Activated T-cell treated with anti-CD3 and anti-CD28 coated beads, Interleukin-2, amount 50 U/mL, for 72 hours (primary cell): ENCODE results near the gene RAB36. TPM values are rescaled to one million over a fixed set of nuclear protein-coding genes. Genes with fewer than 3 reads are reported as not detected.

Source experiments
- ATAC-seq, 2 donors: fragments of 150-1000 bp; cut with Tn5 transposase; replicated peaks in 1 of 2; 2 replicates each; pipeline ENCODE4 v1.10.0; 2021; ENCODE audit warnings: moderate library complexity in 2 of 2, mild to moderate bottlenecking in 1 of 2
- DNase-seq, 2 donors: peaks; one replicate each; pipeline ENCODE4 v3.0.0; 2021 to 2022; ENCODE audit warnings: mixed read lengths in 1 of 2
- H3K27ac Mint-ChIP-seq: one replicate; pipeline ENCODE4 v1.8.0; 2022; ENCODE audit warnings: mild to moderate bottlenecking, moderate library complexity, mixed read lengths
- H3K27me3 Mint-ChIP-seq: one replicate; pipeline ENCODE4 v1.8.0; 2022; ENCODE audit warnings: low read depth, mixed read lengths
- H3K36me3 Mint-ChIP-seq, 2 donors: one replicate each; pipeline ENCODE4 v1.8.0; 2022; ENCODE audit warnings: mixed read lengths in 2 of 2, mild to moderate bottlenecking in 1 of 2; ENCODE audit not compliant: insufficient read depth in 2 of 2
- H3K4me1 Mint-ChIP-seq: one replicate; pipeline ENCODE4 v1.8.0; 2022; ENCODE audit warnings: low read depth, mixed read lengths
- H3K4me3 Mint-ChIP-seq, 2 donors: one replicate each; pipeline ENCODE4 v1.8.0; 2022; ENCODE audit warnings: mild to moderate bottlenecking in 2 of 2, mixed read lengths in 2 of 2, moderate library complexity in 2 of 2
- H3K9me3 Mint-ChIP-seq, 2 donors: one replicate each; pipeline ENCODE4 v1.8.0; 2022; ENCODE audit warnings: mixed read lengths in 2 of 2
- total RNA-seq, 2 donors: library from RNA; stranded (reverse); gene quantifications; one replicate each; pipeline ENCODE4 v1.2.3, GENCODE V29; 2022

Gene RAB36
- total RNA-seq, 2 donors from 2014 or later, result 0.14 to 0.19 TPM

DNA sequence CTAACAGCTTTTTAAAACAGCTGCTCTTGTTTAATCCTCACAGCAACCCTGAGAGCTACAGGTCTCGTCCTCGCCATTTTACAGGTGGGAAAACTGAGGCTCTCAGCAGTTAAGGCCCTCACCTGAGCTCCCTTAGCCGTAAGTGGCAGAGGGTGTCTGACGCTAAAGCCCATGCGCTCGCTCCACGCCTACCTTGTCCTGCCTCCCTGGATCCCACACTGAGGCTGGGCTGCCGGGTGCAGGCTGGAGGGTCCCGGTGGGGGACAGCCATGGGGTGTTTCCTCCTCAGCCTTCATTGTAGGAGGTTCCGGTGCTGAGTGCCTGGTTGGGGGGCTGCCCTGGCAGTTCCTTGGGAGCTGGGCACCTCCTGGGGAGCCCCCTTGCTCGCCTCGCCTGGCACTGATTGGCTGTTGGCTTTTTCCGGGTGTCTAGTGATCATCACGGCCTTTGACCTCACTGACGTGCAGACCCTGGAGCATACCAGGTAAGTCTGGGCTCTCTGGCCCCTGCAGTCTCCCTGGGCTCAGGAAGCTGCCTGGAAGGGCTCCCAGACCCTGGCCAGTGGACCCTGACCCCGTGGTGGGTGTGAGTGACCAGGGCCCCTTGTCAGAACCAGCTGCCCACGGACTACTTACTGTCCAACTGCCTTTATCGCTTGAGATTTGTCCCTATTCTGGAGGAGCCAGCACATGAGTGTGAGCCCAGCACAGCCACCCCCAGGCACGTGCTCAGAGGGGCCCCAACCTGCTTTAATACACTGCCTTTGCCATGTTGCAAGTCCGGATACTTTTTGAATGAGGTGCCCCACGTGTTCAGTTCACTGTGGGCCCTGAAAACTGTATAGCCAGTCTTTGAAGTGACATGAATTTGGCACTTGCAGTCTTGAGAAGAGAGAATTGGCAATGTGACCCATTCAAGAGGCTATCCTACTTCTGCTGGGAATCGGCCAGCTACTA lies 12.6 kb downstream of the RAB36 start:
- Mint-ChIP-seq H3K27ac (no peak overlapping the region), H3K27me3 (no peaks in the 10 kb centered on the region), H3K4me3 (no peak overlapping the region), H3K4me1 (peaks cover 9% of the 10 kb centered on the region), H3K9me3 (no peaks in the 10 kb centered on the region), H3K36me3 (no peaks in the 10 kb centered on the region)
- DNase-seq (no peak), ATAC-seq (no peak)

DNA sequence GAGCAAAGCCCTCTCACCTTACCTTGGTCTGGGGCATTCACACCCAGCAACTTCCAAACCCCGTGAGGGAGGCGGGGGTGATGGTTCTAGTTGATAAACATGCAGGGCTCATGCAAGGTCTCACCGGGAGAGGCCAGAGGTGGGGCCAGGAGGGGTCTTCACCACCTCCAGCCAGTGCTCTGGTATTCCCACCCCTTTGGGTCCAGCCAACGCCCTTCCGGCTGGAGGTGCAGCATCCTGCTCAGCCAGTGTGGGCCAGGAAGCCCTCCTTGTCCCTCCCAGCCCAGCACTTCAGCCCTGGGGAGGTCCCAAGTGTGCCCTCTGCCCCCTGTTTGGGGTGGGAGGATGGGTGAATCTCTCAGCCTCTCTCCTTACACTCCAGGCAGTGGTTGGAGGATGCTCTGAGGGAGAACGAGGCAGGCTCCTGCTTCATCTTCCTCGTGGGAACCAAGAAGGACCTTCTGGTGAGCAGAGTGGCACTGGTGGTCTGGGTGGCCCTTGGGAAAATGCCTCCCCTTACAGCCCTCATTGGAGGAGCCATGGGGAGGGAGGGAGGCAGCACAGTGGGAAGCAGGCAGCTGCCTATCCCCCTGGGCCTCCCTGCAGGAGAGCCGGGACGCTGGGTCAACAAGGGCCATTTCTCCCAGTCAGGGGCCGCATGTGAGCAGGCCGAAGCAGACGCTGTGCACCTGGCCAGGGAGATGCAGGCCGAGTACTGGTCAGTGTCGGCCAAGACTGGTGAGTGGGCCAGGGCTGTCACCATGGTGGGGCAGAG lies 13.4 kb downstream of the RAB36 start:
- Mint-ChIP-seq H3K4me1 (peaks cover under 1% of the 10 kb centered on the region), H3K36me3 (no peaks in the 10 kb centered on the region), H3K4me3 (no peak overlapping the region), H3K27ac (no peak overlapping the region), H3K27me3 (no peaks in the 10 kb centered on the region), H3K9me3 (no peaks in the 10 kb centered on the region)
- no peak for ATAC-seq
- DNase-seq, result no peak

DNA sequence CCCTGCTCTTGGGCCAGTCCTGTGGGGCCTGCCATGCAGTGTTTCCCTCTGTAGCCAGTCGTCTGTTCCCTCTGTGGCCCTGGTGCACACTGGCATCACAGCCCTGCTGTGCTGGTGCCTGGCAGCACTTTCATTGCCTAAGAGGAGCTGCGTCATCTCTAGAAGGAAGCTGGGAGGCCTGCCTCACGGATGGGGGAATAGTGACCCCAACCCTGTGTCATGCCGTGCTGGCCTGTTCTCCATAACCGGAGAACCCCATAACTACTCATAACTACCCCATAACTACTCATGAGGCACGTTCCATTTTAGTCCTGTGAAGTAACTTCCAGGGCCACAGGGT lies 14.0 kb downstream of the RAB36 start:
- no peaks in the 10 kb centered on the region for H3K4me1 Mint-ChIP-seq

DNA sequence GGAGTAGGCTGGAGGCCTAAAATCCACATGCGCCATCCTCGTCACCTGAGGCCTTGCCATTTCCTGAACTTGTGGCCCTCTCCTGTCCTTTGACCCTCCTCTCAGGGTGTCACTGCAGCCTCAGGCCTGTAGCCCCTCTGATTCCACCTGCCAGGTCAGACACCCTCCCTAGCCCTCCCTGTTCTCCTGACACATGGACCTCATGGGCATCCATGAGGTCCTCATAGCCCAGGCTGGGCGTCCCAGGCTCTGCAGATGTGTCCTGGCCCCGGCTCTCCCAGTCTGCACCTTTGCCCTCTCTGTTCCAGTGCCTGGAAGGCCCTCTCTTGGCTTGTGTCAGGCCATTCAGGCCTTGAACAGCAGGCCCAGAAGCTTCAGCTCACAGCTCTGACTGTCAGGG lies 15.8 kb downstream of the RAB36 start:
- H3K27me3 Mint-ChIP-seq, result no peaks in the 10 kb centered on the region
- no peaks in the 10 kb centered on the region for H3K4me1 Mint-ChIP-seq
- DNase-seq (no peak), ATAC-seq (no peak)
- no peak overlapping the region for H3K4me3 Mint-ChIP-seq
- H3K27ac Mint-ChIP-seq, result no peak overlapping the region
- no peaks in the 10 kb centered on the region for H3K9me3 Mint-ChIP-seq
- H3K36me3 Mint-ChIP-seq, result no peaks in the 10 kb centered on the region

More for the DNA sequence above, 14.0 kb downstream of the RAB36 start:
- Mint-ChIP-seq H3K4me3 (no peak overlapping the region), H3K36me3 (no peaks in the 10 kb centered on the region), H3K9me3 (no peaks in the 10 kb centered on the region), H3K27me3 (no peaks in the 10 kb centered on the region), H3K27ac (no peak overlapping the region)
- DNase-seq (no peak), ATAC-seq (no peak)

DNA sequence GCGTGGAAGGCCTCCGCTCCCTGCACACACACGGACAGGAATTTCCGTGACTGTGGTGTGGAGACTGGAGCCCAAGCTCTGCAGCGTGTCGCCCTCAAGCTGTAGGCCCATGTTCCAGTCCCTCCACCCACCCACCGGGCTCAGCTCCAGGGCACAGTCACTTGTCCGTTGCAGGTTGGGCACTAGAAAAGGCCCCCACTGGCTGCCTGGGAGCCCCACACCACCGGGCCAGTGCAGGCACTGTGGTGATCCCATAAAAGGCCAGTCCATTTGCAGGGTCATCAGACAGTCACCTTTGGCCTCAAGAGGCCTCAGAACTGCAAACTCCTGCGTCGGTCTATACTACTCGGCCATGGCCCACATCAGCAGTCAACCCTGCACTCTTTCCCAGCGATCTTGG lies 16.3 kb downstream of the RAB36 start:
- no peak overlapping the region for H3K4me3 Mint-ChIP-seq
- H3K9me3 Mint-ChIP-seq, result no peaks in the 10 kb centered on the region
- H3K4me1 Mint-ChIP-seq, result no peaks in the 10 kb centered on the region
- ATAC-seq (no peak), DNase-seq (no peak)
- H3K36me3 Mint-ChIP-seq, result no peaks in the 10 kb centered on the region
- no peak overlapping the region for H3K27ac Mint-ChIP-seq
- no peaks in the 10 kb centered on the region for H3K27me3 Mint-ChIP-seq

DNA sequence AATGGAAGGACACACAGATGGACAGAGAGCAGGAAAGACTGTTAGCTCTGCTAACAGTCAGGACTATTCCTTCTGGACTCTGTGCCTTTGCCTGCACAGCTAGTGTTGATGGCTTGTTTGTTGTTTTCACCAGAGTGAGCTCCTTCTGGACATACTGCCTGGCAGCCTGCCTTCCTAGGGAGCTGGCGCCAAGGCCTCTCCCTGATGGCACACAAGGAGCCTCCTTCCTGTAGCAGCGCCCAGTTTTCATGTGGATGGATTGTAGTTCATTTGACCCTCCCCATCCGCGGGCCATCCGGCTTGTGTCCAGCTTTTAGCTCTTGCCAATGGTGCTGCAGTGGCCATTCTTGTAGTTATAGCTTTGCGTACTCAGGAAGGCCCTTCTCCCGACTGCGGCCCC lies 18.4 kb downstream of the RAB36 start:
- no peaks in the 10 kb centered on the region for H3K36me3 Mint-ChIP-seq
- H3K4me3 Mint-ChIP-seq, result no peak overlapping the region
- no peak for DNase-seq
- no peaks in the 10 kb centered on the region for H3K4me1 Mint-ChIP-seq
- no peaks in the 10 kb centered on the region for H3K27me3 Mint-ChIP-seq
- H3K27ac Mint-ChIP-seq, result no peak overlapping the region
- no peaks in the 10 kb centered on the region for H3K9me3 Mint-ChIP-seq
- no peak for ATAC-seq

DNA sequence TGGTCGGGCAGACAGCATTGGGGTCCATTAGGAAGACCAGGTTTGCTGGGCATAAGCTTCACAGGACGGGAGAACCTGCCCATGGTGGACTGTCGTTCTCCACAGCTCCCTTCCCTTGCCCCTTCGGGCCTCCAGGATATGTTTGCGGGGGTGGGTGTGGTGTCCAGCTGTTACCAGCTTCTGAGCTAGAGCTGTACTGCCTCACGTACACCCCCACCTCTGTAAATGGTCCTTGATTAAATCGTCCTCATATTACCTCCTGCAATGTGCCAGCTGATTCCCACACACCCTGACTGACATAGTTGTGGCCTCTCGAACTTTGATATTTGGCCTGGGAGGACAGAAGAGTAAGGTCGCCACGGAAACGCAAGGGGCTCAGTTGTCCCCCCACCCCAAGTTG lies 18.8 kb downstream of the RAB36 start:
- H3K4me3 Mint-ChIP-seq, result no peak overlapping the region

DNA sequence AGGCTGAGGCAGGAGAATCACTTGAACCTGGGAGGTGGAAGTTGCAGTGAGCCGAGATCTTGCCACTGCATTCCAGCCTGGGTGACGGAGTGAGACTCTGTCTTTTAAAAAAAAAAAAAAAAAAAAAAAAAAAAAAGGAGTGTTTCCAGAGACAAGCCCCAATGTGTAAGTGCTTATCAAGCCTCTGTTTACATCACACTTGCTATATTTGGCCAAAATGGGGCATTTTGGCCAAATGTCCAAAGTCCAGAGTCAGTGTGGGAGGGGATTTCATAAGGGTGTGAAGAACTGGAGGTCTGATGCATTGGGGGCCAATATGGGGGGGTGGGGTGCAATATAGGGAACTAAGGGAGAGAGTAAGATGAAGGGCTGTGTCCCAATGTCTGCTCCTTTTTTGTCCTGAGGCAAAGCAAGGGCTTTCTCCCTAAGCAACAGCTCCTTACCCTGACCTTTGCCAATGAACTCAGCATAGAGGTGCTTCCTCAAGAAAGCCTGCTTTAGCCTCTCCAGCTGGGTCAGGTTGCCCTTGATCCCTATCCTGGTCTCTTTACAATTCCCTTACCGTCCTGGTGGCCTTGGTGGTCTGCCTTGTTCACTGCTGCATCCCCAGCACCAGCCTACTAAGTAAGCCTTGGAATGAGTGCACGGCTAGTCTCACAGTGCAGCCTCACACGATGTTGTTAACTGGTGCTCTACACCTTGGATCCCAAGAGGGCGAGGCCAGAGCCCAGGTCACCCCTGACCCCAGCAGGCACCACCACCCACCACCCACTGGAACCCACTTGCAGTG lies 21.0 kb downstream of the RAB36 start:
- Mint-ChIP-seq H3K36me3 (no peaks in the 10 kb centered on the region), H3K9me3 (no peaks in the 10 kb centered on the region), H3K27me3 (no peaks in the 10 kb centered on the region), H3K4me1 (no peaks in the 10 kb centered on the region), H3K4me3 (no peak overlapping the region), H3K27ac (no peak overlapping the region)
- ATAC-seq, result no peak
- DNase-seq, result no peak

More for the DNA sequence above, 18.8 kb downstream of the RAB36 start:
- H3K4me1 Mint-ChIP-seq, result no peaks in the 10 kb centered on the region
- no peaks in the 10 kb centered on the region for H3K9me3 Mint-ChIP-seq
- ATAC-seq (no peak), DNase-seq (no peak)
- no peaks in the 10 kb centered on the region for H3K36me3 Mint-ChIP-seq
- H3K27ac Mint-ChIP-seq, result no peak overlapping the region
- H3K27me3 Mint-ChIP-seq, result no peaks in the 10 kb centered on the region

DNA sequence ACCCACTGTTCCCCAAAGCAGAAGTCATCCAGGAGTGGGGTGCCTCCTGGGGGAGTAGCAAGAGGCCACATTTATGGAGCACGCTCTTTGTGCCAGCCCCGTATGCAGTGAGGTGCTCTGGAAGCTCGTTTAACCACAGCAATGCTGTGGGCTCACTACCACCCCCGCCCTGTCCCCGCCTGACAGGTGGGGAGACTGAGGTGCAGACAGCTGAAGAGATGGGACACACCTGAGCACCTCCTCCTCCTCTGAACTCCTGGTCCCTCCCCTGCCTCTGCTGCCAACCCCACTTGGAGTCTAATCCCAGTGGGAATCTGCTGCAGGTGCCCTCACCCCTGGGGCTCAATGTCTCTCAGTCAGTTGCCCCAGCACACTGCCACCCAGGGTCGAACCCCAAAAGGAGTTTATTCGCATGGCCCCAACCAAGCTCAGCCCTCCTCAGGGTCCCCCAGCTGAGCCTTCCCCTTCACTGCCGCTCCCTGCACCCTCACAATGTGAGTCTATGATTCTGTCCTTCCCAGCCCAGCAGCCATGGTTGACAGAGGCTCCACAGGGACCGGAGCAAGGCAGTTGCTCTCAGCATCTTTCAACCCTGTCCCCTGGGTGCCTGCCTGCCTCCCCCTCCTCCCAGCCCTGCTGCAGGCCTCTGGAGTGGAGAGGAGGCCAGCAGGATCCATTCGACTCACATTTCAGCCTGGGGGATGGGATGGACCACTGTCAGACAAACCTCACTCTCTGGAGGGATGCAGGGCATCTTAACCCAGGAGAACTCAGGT lies 21.8 kb downstream of the RAB36 start:
- Mint-ChIP-seq H3K4me1 (no peaks in the 10 kb centered on the region), H3K9me3 (no peaks in the 10 kb centered on the region), H3K27ac (no peak overlapping the region), H3K4me3 (no peak overlapping the region), H3K27me3 (no peaks in the 10 kb centered on the region), H3K36me3 (no peaks in the 10 kb centered on the region)
- DNase-seq (no peak), ATAC-seq (no peak)

DNA sequence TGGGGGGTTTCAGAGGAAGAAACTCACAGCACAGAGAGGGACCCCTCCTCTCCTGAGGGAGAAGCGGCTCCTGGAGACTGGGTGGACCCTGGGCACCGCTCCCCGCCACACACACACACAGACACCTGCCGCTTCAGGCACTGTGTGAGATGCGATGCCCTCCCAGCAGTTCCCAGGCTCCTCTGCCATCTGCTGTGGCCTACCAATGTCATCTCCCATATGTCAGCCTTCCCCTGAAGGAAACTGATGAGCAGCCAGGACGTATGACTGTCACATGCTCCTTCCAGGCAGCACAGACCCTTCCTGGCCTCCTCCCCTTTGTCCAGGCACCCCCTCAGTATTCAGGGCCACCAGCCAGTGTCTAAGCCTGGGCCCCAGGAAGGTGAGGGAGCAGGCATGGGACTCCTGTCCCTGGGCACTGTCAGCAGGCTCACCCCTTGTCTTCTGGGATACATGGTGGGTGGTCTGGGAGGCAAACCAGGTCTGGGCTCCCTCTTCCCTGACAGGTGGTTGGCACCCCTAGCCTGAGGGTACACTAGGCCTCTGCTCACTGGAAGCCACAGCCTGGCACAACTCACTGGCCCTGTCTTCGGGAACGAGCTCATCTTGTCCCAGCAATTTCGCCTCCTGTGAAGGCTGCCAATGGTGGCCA lies 23.2 kb downstream of the RAB36 start:
- H3K36me3 Mint-ChIP-seq, result no peaks in the 10 kb centered on the region
- no peak overlapping the region for H3K4me3 Mint-ChIP-seq
- no peaks in the 10 kb centered on the region for H3K27me3 Mint-ChIP-seq
- no peaks in the 10 kb centered on the region for H3K9me3 Mint-ChIP-seq
- DNase-seq (no peak), ATAC-seq (no peak)
- no peaks in the 10 kb centered on the region for H3K4me1 Mint-ChIP-seq
- H3K27ac Mint-ChIP-seq, result no peak overlapping the region

DNA sequence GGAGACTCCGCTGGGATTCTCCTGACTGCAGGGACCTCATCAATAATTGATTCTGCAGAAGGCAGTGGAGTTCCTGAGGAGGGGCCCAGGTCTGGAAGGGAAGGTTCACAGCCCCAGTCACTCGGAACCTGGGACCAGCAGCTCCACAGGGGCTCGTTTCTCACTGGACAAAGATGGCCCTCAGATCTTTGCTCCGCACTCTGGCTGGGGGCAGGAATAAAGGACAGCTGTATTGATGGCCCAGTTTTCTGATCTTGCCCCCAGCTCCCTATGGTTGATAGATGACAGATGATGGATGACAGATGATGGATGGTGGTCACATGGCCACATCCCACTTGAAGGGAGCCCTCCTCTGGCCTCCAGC lies 23.7 kb downstream of the RAB36 start:
- Mint-ChIP-seq H3K4me3 (no peak overlapping the region), H3K4me1 (peaks cover 3% of the 10 kb centered on the region), H3K9me3 (no peaks in the 10 kb centered on the region), H3K36me3 (no peaks in the 10 kb centered on the region), H3K27me3 (no peaks in the 10 kb centered on the region), H3K27ac (no peak overlapping the region)
- ATAC-seq, result no peak
- no peak for DNase-seq
